Gastrocnemius medialis (tissue), 4 donors: ENCODE results near the gene NFKBIL1. TPM values are rescaled to one million over a fixed set of nuclear protein-coding genes. Genes with fewer than 3 reads are reported as not detected.

Experiments
- ATAC-seq, 2 donors: fragments of 150-250 bp; one replicate each; pipeline ENCODE4 v1.9.1; 2016
- DNase-seq, 2 donors: peaks; one replicate each; pipeline ENCODE4 v3.0.0-alpha.2; 2019
- H3K27ac ChIP-seq, 4 donors: fragments of 200-600 bp; sonication (generic); 1 replicate in 1 of 4; 2 replicates in 3 of 4; pipeline ENCODE4 v1.5.1; 2016 to 2018; ENCODE audit warnings: mild to moderate bottlenecking in 2 of 4, moderate library complexity in 1 of 4
- H3K27me3 ChIP-seq, 3 donors: fragments of 200-600 bp; sonication (generic) in 2 of 3; 1 replicate in 1 of 3; 2 replicates in 2 of 3; pipeline versions ENCODE4 v1.5.1 to v1.6.0; 2016 to 2019; ENCODE audit warnings: mild to moderate bottlenecking in 1 of 3, moderate library complexity in 1 of 3
- H3K36me3 ChIP-seq, 2 donors: fragments of 200-600 bp; sonication (generic) in 1 of 2; one replicate each; pipeline ENCODE4 v1.5.1; 2017 to 2018
- H3K4me1 ChIP-seq, 2 donors: fragments of 200-600 bp; sonication (generic) in 1 of 2; one replicate each; pipeline ENCODE4 v1.5.1; 2016 to 2017; ENCODE audit warnings: mild to moderate bottlenecking in 2 of 2
- H3K4me3 ChIP-seq, 4 donors: fragments of 200-600 bp; sonication (generic) in 3 of 4; 1 replicate in 1 of 4; 2 replicates in 3 of 4; pipeline ENCODE4 v1.5.1; 2016 to 2019; ENCODE audit warnings: mild to moderate bottlenecking in 2 of 4
- H3K9me3 ChIP-seq, 3 donors: fragments of 200-600 bp; sonication (generic) in 2 of 3; 1 replicate in 1 of 3; 2 replicates in 2 of 3; pipeline ENCODE4 v1.5.1; 2016 to 2019
- POLR2A ChIP-seq, 2 donors: fragments of 450-650 bp; IDR thresholded peaks; one replicate each; pipeline ENCODE4 v1.6.1; 2017; ENCODE audit warnings: antibody characterized with exemption in 2 of 2, mild to moderate bottlenecking in 2 of 2, moderate library complexity in 2 of 2
- in situ Hi-C, 4 donors: fragments of 200-750 bp; cut with MboI; loops; one replicate each; pipeline versions ENCODE4 v1.15.0 to v1.8.0; 2017; ENCODE audit warnings: low sequenced_read_pairs in 4 of 4
- intact Hi-C: fragments of 100-400 bp; cut with DNase I; formaldehyde crosslinking; loops from one replicate; pipeline ENCODE4 v1.15.1; 2023; ENCODE audit warnings: low total_unique reads
- total RNA-seq, 4 donors: library from RNA; depleted of rRNA; stranded (reverse); fragments of >200 nt; gene quantifications; one replicate each; pipeline versions ENCODE4 v1.1.0 to v1.2.3, GENCODE V29; 2016
- TF ChIP-seq, protein P1 (sequence below), 5 experiments: fragments of 450-650 bp in 3 of 5; fragments of 200-600 bp in 2 of 5; sonication (generic) in 2 of 5; IDR thresholded peaks in 4 of 5; conservative IDR thresholded peaks in 1 of 5; 1 replicate in 4 of 5; 2 replicates in 1 of 5; pipeline ENCODE4 v1.5.1; 2016 to 2019; ENCODE audit warnings: antibody characterized with exemption in 5 of 5, mild to moderate bottlenecking in 3 of 5, moderate library complexity in 3 of 5

NFKBIL1 gene
- total RNA-seq, 4 donors from 2014 or later = 17.6 to 21.7 (median 20.3) TPM

DNA sequence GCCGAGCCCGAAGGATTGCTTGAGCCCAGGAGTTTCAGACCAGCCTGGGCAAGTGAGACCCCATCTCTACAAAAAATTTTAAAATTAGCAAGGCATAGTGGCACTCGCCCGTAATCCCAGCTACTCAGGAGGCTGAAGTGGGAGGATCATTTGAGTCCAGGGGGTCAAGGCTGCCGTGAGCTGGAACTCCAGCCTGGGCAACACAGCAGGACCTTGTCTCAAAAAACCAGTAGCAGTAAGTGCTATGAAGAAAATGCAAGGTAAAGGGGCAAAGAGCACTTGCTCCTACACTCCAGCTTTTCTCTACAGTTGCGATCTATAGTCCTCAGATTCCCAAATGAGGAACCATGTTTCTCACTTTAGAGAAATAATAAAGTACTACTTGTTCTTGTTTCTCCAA lies 3.8 kb upstream of the NFKBIL1 start:
- peaks cover 0 to 17% of the 10 kb centered on the region in 2 donors for H3K36me3 ChIP-seq
- intact Hi-C loops (loop anchor here (2.0 to 10.0 kb wide), 6 partner anchors 46 to 1479 kb away; partner anchors contain the start of genes EHMT2, MICB, MRPS18B and POLR1H), in situ Hi-C loops (loop anchor here (5.0 to 25.0 kb wide), 5 partner anchors 51 to 644 kb away; partner anchors contain the start of genes AGER (in 1 of the 4), AGPAT1 (in 1 of the 4), GPSM3 (in 1 of the 4) and NCR3 (in 1 of the 4))
- no peak for ATAC-seq
- H3K4me3 ChIP-seq = no peak overlapping the region
- peak overlapping the region; percentile 96 to 98 (median 96) for H3K27ac ChIP-seq
- H3K9me3 ChIP-seq = no peaks in the 10 kb centered on the region
- DNase-seq = no peak
- peaks cover 41 to 43% of the 10 kb centered on the region in 2 donors for H3K4me1 ChIP-seq
- no peaks in the 10 kb centered on the region for H3K27me3 ChIP-seq
- TF ChIP-seq POLR2A (IDR thresholded peaks at IDR 0.05) = no peak
- TF ChIP-seq, protein P1, sequence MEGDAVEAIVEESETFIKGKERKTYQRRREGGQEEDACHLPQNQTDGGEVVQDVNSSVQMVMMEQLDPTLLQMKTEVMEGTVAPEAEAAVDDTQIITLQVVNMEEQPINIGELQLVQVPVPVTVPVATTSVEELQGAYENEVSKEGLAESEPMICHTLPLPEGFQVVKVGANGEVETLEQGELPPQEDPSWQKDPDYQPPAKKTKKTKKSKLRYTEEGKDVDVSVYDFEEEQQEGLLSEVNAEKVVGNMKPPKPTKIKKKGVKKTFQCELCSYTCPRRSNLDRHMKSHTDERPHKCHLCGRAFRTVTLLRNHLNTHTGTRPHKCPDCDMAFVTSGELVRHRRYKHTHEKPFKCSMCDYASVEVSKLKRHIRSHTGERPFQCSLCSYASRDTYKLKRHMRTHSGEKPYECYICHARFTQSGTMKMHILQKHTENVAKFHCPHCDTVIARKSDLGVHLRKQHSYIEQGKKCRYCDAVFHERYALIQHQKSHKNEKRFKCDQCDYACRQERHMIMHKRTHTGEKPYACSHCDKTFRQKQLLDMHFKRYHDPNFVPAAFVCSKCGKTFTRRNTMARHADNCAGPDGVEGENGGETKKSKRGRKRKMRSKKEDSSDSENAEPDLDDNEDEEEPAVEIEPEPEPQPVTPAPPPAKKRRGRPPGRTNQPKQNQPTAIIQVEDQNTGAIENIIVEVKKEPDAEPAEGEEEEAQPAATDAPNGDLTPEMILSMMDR (IDR thresholded peaks at IDR 0.05 in 4 of 5, conservative IDR thresholded peaks at IDR 0.05 in 1 of 5) = no peak

DNA sequence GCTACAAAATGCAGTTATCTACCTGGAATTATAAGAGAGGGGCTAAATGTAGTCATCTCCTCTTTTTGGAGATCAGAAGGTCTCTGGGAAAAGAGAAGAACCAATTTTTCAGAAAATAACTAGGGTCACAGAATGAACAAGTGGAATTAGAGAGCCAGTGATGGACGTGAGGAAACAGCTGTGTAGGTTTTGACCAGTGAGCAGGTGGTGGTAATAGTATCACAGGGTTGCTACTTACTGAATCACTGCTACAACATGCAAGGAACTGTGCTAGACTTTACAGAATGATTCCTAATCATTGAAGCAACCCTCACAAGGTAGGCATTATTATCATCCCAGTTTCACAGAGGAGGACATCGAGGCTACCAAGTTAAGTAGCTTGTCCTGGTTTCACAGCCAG lies 2.7 kb upstream of the NFKBIL1 start:
- in situ Hi-C loops = loop anchor here (5.0 to 25.0 kb wide), 5 partner anchors 50 to 643 kb away; partner anchors contain the start of genes AGER (in 1 of the 4), AGPAT1 (in 1 of the 4), GPSM3 (in 1 of the 4) and NCR3 (in 1 of the 4)
- ATAC-seq (no peak), DNase-seq (no peak)

DNA sequence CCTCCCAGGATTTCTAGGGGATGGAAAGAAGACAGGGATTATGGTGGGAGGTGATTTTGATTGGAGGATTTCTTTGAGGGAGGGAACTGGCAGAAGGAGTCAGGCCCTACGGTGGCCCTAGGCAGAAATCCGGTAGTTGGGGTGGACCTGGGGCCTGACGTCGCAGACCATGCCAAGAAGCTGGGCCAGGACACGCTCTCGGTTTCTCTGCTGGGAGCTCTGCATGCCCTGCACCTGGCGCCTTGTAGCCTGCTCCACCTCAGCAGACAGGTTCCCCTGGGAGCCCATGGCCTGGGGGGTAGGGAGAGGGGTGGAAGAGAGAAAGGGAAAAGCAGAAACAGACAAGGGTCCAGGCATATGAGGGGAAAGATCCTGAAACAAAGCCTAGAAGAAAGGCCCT lies 2.1 kb upstream of the NFKBIL1 start:
- DNase-seq = no peak
- Histone ChIP-seq H3K27ac (no peak overlapping the region), H3K4me1 (peaks cover 27% of the 10 kb centered on the region in 2 donors), H3K27me3 (no peaks in the 10 kb centered on the region), H3K36me3 (peaks cover 0 to 13% of the 10 kb centered on the region in 2 donors), H3K9me3 (no peaks in the 10 kb centered on the region), H3K4me3 (no peak overlapping the region)
- intact Hi-C loops = loop anchor here (5.0 to 10.0 kb wide), 6 partner anchors 290 to 1480 kb away; partner anchors contain the start of genes EHMT2, NELFE, NEU1 and POLR1H
- TF ChIP-seq, protein P1 (IDR thresholded peaks at IDR 0.05 in 4 of 5, conservative IDR thresholded peaks at IDR 0.05 in 1 of 5) = no peak
- TF ChIP-seq POLR2A (IDR thresholded peaks at IDR 0.05) = no peak
- ATAC-seq = no peak
- in situ Hi-C loops = loop anchor here (5.0 to 25.0 kb wide), 5 partner anchors 50 to 642 kb away; partner anchors contain the start of genes AGER (in 1 of the 4), AGPAT1 (in 1 of the 4), GPSM3 (in 1 of the 4) and NCR3 (in 1 of the 4)

More for the DNA sequence above, 2.7 kb upstream of the NFKBIL1 start:
- Histone ChIP-seq H3K9me3 (no peaks in the 10 kb centered on the region), H3K4me1 (peaks cover 33% of the 10 kb centered on the region in 2 donors), H3K4me3 (no peak overlapping the region), H3K36me3 (peaks cover 0 to 17% of the 10 kb centered on the region in 2 donors), H3K27ac (no peak overlapping the region), H3K27me3 (no peaks in the 10 kb centered on the region)
- TF ChIP-seq, protein P1 (IDR thresholded peaks at IDR 0.05 in 4 of 5, conservative IDR thresholded peaks at IDR 0.05 in 1 of 5) = no peak
- no peak for TF ChIP-seq POLR2A (IDR thresholded peaks at IDR 0.05)
- intact Hi-C loops = loop anchor here (5.0 to 10.0 kb wide), 8 partner anchors 47 to 1480 kb away; partner anchors contain the start of genes EHMT2, MICB, MRPS18B and NELFE

DNA sequence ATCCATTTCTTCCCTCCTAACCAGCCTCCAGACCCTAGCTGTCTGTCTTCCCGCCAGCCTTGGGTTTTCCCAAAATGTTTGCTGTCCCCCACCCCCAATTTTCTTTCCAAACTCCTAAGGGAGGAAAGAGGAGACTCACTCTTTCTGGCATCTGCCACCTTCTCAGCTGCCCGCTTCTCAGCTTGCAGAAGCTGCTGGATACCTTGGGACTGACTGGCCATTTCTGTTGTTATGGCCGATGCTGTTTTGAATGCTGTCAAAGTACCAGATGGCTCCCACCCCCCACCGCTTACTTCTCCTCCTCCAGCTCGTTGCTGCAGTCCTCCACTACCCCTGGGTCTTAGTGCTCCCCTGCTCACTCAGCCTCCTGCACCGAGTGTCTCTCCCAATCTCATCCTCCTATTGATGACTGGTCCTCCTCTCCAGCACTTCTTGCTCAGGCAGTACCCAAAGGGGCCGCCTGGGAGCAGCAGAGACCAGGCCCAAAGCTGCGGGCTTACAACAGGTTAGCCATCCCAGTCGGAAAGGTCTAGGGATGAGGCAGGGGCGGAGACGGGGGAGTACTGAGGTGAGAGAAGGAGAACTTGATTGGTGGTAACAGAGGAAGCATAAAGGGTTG lies 960 bp upstream of the NFKBIL1 start, which contains the start of gene ATP6V1G2:
ATP6V1G2 (minus strand) TSS at position 270 of the 619 bp plus-strand sequence; CDS start at position 221, 49 bp downstream.
- Histone ChIP-seq H3K27me3 (no peaks in the 10 kb centered on the region), H3K4me1 (peaks cover 20 to 22% of the 10 kb centered on the region in 2 donors), H3K36me3 (peaks cover 0 to 21% of the 10 kb centered on the region in 2 donors), H3K4me3 (peak within 1 kb of the TSS; percentile 48 to 72 (median 63)), H3K9me3 (no peaks in the 10 kb centered on the region), H3K27ac (peak within 1 kb of the TSS; percentile 86 to 97 (median 90))
- intact Hi-C loops = loop anchor here (1.0 to 10.0 kb wide), 9 partner anchors 35 to 1482 kb away; partner anchors contain the start of genes EHMT2, NELFE, NEU1 and POLR1H
- in situ Hi-C loops = loop anchor here (5.0 to 25.0 kb wide), 5 partner anchors 48 to 641 kb away; partner anchors contain the start of genes AGER (in 1 of the 4), AGPAT1 (in 1 of the 4), GPSM3 (in 1 of the 4) and NCR3 (in 1 of the 4)
- no peak for TF ChIP-seq POLR2A (IDR thresholded peaks at IDR 0.05)
- TF ChIP-seq, protein P1 (IDR thresholded peaks at IDR 0.05 in 4 of 5, conservative IDR thresholded peaks at IDR 0.05 in 1 of 5) = peak; percentile 95 to 99 (median 97)
- DNase-seq (peak; percentile 71 to 85), ATAC-seq (peak; percentile 64 to 76)
